ENCODE data around the gene TMEM209.

GRCh38 chr7:130240240-130240639 lies 35.0 kb upstream of the TMEM209 start:
- TF ChIP-seq, protein P1, sequence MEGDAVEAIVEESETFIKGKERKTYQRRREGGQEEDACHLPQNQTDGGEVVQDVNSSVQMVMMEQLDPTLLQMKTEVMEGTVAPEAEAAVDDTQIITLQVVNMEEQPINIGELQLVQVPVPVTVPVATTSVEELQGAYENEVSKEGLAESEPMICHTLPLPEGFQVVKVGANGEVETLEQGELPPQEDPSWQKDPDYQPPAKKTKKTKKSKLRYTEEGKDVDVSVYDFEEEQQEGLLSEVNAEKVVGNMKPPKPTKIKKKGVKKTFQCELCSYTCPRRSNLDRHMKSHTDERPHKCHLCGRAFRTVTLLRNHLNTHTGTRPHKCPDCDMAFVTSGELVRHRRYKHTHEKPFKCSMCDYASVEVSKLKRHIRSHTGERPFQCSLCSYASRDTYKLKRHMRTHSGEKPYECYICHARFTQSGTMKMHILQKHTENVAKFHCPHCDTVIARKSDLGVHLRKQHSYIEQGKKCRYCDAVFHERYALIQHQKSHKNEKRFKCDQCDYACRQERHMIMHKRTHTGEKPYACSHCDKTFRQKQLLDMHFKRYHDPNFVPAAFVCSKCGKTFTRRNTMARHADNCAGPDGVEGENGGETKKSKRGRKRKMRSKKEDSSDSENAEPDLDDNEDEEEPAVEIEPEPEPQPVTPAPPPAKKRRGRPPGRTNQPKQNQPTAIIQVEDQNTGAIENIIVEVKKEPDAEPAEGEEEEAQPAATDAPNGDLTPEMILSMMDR (IDR thresholded peaks at IDR 0.05): no peak
- TF ChIP-seq POLR2A (IDR thresholded peaks at IDR 0.05): no peak

Data from adrenal gland (tissue), 5 donors.